GM21423 (cell line): ENCODE data around the gene LPIN3.

Source experiments
- ATAC-seq: cut with Tn5 transposase; IDR thresholded peaks from one replicate; pipeline ENCODE4 v1.9.1; 2021; ENCODE audit warnings: mild to moderate bottlenecking, moderate library complexity; ENCODE audit not compliant: unreplicated experiment

The LPIN3 gene

GRCh38 chr20:41348430-41349172 lies 8.0 kb downstream of the LPIN3 start:
- ATAC-seq = no peak

GRCh38 chr20:41349266-41349665 lies 8.6 kb downstream of the LPIN3 start:
- no peak for ATAC-seq

- ATAC-seq = no peak
Observed at GRCh38 chr20:41349943-41350342, 9.3 kb downstream of the LPIN3 start.

GRCh38 chr20:41350408-41350962 lies 9.9 kb downstream of the LPIN3 start:
- no peak for ATAC-seq

GRCh38 chr20:41352106-41352505 lies 11.5 kb downstream of the LPIN3 start:
- no peak for ATAC-seq

- no peak for ATAC-seq
Observed at GRCh38 chr20:41352666-41353065, 12.0 kb downstream of the LPIN3 start.

GRCh38 chr20:41353530-41353929 lies 12.9 kb downstream of the LPIN3 start:
- no peak for ATAC-seq

GRCh38 chr20:41355192-41355591 lies 14.6 kb downstream of the LPIN3 start:
- no peak for ATAC-seq

GRCh38 chr20:41355598-41356203 lies 15.1 kb downstream of the LPIN3 start:
- ATAC-seq = no peak

GRCh38 chr20:41356951-41357350 lies 16.3 kb downstream of the LPIN3 start:
- no peak for ATAC-seq

- ATAC-seq = no peak
Observed at GRCh38 chr20:41357424-41358163, 17.0 kb downstream of the LPIN3 start.

GRCh38 chr20:41358230-41358629 lies 17.6 kb downstream of the LPIN3 start:
- ATAC-seq = no peak

- no peak for ATAC-seq
Observed at GRCh38 chr20:41358717-41359116, 18.1 kb downstream of the LPIN3 start.

- ATAC-seq = no peak
Observed at GRCh38 chr20:41359541-41360011, 19.0 kb downstream of the LPIN3 start.

- ATAC-seq = no peak
Observed at GRCh38 chr20:41360831-41361756, 20.5 kb downstream of the LPIN3 start.

GRCh38 chr20:41361757-41362747 lies 21.4 kb downstream of the LPIN3 start:
- no peak for ATAC-seq

GRCh38 chr20:41362748-41363140 lies 22.1 kb downstream of the LPIN3 start:
- no peak for ATAC-seq

- ATAC-seq = no peak
Observed at GRCh38 chr20:41363601-41364000, 23.0 kb downstream of the LPIN3 start.

- no peak for ATAC-seq
Observed at GRCh38 chr20:41364236-41364855, 23.7 kb downstream of the LPIN3 start.
